Loucy (cell line): ENCODE measurements around the gene PPP3CA.

Experiments
- EZH2phosphoT487 ChIP-seq: fragments of 200-600 bp; IDR thresholded peaks from 2 replicates; pipeline ENCODE4 v1.6.1; 2018; ENCODE audit warnings: antibody characterized with exemption, mild to moderate bottlenecking, moderate library complexity, borderline replicate concordance
- TF ChIP-seq, protein P1 (sequence below): fragments of 200-600 bp; sonication (generic); conservative IDR thresholded peaks from 2 replicates; pipeline ENCODE4 v1.5.1; 2014; ENCODE audit warnings: mild to moderate bottlenecking, antibody characterized with exemption, low read length

DNA sequence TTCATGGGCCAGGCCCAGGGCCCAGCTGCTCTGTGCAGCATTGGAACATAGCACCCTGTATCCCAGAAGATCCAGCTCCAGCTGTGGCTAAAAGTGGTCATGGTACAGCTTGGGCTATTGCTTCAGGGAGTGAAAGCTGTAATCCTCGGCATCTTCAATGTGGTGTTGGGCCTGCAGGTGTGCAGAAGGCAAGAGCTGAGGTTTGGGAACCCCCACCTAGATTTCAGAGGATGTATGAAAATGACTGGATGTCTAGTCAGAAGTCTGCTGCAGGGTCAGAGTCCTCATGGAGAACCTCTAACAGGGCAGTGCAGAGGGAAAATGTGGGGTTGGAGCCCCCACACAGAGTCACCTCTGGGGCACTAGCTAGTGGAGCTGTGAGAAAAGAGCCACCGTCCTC lies 341.7 kb downstream of the PPP3CA start:
- TF ChIP-seq, protein P1, sequence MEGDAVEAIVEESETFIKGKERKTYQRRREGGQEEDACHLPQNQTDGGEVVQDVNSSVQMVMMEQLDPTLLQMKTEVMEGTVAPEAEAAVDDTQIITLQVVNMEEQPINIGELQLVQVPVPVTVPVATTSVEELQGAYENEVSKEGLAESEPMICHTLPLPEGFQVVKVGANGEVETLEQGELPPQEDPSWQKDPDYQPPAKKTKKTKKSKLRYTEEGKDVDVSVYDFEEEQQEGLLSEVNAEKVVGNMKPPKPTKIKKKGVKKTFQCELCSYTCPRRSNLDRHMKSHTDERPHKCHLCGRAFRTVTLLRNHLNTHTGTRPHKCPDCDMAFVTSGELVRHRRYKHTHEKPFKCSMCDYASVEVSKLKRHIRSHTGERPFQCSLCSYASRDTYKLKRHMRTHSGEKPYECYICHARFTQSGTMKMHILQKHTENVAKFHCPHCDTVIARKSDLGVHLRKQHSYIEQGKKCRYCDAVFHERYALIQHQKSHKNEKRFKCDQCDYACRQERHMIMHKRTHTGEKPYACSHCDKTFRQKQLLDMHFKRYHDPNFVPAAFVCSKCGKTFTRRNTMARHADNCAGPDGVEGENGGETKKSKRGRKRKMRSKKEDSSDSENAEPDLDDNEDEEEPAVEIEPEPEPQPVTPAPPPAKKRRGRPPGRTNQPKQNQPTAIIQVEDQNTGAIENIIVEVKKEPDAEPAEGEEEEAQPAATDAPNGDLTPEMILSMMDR, result no peak
- no peak for TF ChIP-seq EZH2phosphoT487
